DND-41 (cell line): ENCODE results near the gene RPS28.
"Not testable (repeated sequence)": the region's sequence is repeated elsewhere in the genome, so short reads cannot be mapped to it uniquely, and the experiment has no call there.

Experiments used
- ATAC-seq: fragments of 200-7000 bp; cut with Tn5 transposase; 3 replicates; pipeline ENCODE4 v1.9.1; 2021; ENCODE audit warnings: low read depth; ENCODE audit not compliant: insufficient read depth
- DNase-seq: peaks from one replicate; pipeline ENCODE4 v3.0.0-alpha.2; 2020
- H2AFZ ChIP-seq: 2 replicates; pipeline ENCODE4 v1.6.0; 2012; ENCODE audit warnings: low read depth, low read length
- H3K27ac ChIP-seq: 2 replicates; pipeline ENCODE4 v1.5.1; 2012; ENCODE audit warnings: low read length, inconsistent platforms
- H3K27me3 ChIP-seq: fragments of 200-600 bp; sonication (generic); 2 replicates; pipeline ENCODE4 v1.6.0; 2012; ENCODE audit warnings: low read length, mild to moderate bottlenecking, inconsistent platforms; ENCODE audit not compliant: insufficient read depth, poor library complexity
- H3K36me3 ChIP-seq: 2 replicates; pipeline ENCODE4 v1.5.1; 2012; ENCODE audit warnings: low read length, inconsistent platforms; ENCODE audit not compliant: insufficient read depth
- H3K4me1 ChIP-seq: 2 replicates; pipeline ENCODE4 v1.5.1; 2012; ENCODE audit warnings: mild to moderate bottlenecking, low read length; ENCODE audit not compliant: insufficient read depth
- H3K4me2 ChIP-seq: 2 replicates; pipeline ENCODE4 v1.6.0; 2012; ENCODE audit warnings: mild to moderate bottlenecking, moderate library complexity, low read length, inconsistent platforms; ENCODE audit not compliant: insufficient read depth
- H3K4me3 ChIP-seq, 2 experiments: fragments of 200-600 bp in 1 of 2; shearing (Covaris generic) in 1 of 2; 2 replicates each; pipeline ENCODE4 v1.5.1; 2012 to 2016; ENCODE audit warnings: inconsistent platforms in 2 of 2, low read length in 2 of 2, mild to moderate bottlenecking in 2 of 2, low read depth in 1 of 2, moderate library complexity in 1 of 2
- H3K79me2 ChIP-seq: 2 replicates; pipeline ENCODE4 v1.6.0; 2012; ENCODE audit warnings: low read length, inconsistent platforms; ENCODE audit not compliant: insufficient read depth
- H3K9ac ChIP-seq: 2 replicates; pipeline ENCODE4 v1.6.0; 2012; ENCODE audit warnings: low read depth, mild to moderate bottlenecking, inconsistent platforms, low read length, moderate library complexity
- H3K9me3 ChIP-seq: 2 replicates; pipeline ENCODE4 v1.5.1; 2012; ENCODE audit warnings: low read length, moderate library complexity, mild to moderate bottlenecking, inconsistent platforms; ENCODE audit not compliant: insufficient read depth, severe bottlenecking
- H4K20me1 ChIP-seq: 2 replicates; pipeline ENCODE4 v1.6.0; 2012; ENCODE audit warnings: low read length; ENCODE audit not compliant: insufficient read depth
- EZH2 ChIP-seq: IDR thresholded peaks from 3 replicates; pipeline ENCODE4 v1.6.1; 2012; ENCODE audit warnings: borderline replicate concordance, low read depth, mild to moderate bottlenecking, moderate library complexity, low read length, inconsistent platforms; ENCODE audit not compliant: severe bottlenecking
- TF ChIP-seq, protein P1 (sequence below): IDR thresholded peaks from 2 replicates; pipeline ENCODE4 v1.5.1; 2012; ENCODE audit warnings: borderline replicate concordance, low read length, moderate library complexity, mild to moderate bottlenecking; ENCODE audit not compliant: poor library complexity, severe bottlenecking; ENCODE audit errors: extremely low read depth

Gene RPS28

DNA sequence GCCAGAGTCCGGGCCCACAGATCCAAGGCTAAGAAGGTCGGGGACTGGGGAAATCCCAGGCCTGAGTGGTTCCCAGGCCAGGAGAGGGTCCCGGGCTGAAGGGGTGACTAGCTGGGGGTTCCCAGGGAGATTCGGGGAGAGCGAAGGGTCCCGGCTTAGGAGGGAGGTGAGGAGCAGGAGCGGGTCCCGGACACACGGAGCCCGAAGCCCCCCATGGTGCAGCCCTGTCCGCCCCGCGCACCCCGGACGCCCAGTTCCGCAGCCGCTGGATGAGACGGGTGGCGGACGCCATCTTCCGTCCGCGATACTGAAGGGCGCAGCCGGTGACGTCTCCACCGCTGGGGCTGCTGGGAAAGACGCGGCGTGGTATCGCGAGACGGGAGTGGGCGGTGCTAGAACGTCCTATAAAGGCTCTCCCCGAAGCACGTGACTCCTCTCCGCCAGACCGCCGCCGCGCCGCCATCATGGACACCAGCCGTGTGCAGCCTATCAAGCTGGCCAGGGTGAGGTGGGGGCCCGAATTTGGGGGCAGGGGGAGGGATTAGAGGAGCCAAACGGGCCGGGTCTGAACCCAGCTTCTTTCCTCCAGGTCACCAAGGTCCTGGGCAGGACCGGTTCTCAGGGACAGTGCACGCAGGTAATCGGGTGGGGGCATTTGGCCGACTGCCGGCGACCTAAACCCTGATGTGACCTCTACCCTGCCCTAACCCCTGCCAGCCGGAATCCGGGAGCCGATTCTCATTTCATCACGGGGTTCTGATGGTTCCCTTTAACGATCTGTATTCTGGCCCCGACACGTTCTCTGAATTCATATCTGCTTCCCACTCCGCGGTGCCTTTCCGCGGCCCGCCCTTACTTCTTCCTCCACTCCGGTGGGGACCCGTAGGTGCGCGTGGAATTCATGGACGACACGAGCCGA, at the start of gene RPS28, which contains the start of gene NDUFA7:
Gene RPS28 (plus strand): TSS at position 430 of the 919 bp plus-strand sequence. CDS start 35 bp downstream, at position 465.
Gene NDUFA7 (minus strand): TSS at position 309 of the 919 bp plus-strand sequence. CDS start 17 bp downstream, at position 292.
- ATAC-seq (peak; percentile 87), DNase-seq (peak; percentile 97)
- H3K36me3 ChIP-seq: peaks cover 38% of the 10 kb centered on the region
- peaks cover 23% of the 10 kb centered on the region for H4K20me1 ChIP-seq
- H2AFZ ChIP-seq: peak within 1 kb of the TSS; percentile 92
- peaks cover 40% of the 10 kb centered on the region for H3K4me1 ChIP-seq
- H3K79me2 ChIP-seq: peaks cover 53% of the 10 kb centered on the region
- H3K27me3 ChIP-seq: no peaks in the 10 kb centered on the region
- no peak for TF ChIP-seq EZH2
- TF ChIP-seq, protein P1, sequence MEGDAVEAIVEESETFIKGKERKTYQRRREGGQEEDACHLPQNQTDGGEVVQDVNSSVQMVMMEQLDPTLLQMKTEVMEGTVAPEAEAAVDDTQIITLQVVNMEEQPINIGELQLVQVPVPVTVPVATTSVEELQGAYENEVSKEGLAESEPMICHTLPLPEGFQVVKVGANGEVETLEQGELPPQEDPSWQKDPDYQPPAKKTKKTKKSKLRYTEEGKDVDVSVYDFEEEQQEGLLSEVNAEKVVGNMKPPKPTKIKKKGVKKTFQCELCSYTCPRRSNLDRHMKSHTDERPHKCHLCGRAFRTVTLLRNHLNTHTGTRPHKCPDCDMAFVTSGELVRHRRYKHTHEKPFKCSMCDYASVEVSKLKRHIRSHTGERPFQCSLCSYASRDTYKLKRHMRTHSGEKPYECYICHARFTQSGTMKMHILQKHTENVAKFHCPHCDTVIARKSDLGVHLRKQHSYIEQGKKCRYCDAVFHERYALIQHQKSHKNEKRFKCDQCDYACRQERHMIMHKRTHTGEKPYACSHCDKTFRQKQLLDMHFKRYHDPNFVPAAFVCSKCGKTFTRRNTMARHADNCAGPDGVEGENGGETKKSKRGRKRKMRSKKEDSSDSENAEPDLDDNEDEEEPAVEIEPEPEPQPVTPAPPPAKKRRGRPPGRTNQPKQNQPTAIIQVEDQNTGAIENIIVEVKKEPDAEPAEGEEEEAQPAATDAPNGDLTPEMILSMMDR: peak; percentile 61
- H3K27ac ChIP-seq: peak within 1 kb of the TSS; percentile 95
- H3K4me3 ChIP-seq: peak within 1 kb of the TSS; percentile 60 to 85
- H3K9me3 ChIP-seq: no peaks in the 10 kb centered on the region
- H3K9ac ChIP-seq: peak within 1 kb of the TSS; percentile 85
- peak within 1 kb of the TSS; percentile 94 for H3K4me2 ChIP-seq

DNA sequence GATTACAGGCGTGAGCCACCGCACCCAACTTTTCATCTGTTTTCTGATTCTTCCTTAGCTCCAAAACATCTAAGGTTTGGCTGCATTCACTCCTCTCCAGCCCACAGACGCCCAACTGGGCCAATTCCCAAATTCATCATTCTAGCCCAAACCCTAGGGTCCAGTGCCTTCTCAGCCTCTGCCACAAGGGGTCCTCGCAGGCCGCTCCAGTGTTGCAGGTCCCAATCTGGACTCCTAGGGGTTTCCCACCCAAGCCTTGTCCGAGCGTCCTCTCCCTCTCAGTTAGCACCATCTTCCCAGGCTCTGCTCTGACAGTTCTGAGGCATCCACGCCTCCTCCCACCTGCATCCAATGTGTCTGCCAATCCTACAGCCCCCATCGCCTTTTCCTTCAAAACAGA, 44.8 kb upstream of the RPS28 start:
- not testable (repeated sequence) for DNase-seq, H3K9ac ChIP-seq, H3K27ac ChIP-seq, H3K9me3 ChIP-seq, H3K27me3 ChIP-seq, H3K4me3 ChIP-seq, H3K36me3 ChIP-seq, H4K20me1 ChIP-seq, H3K4me1 ChIP-seq, H3K79me2 ChIP-seq, H2AFZ ChIP-seq, H3K4me2 ChIP-seq, ATAC-seq

DNA sequence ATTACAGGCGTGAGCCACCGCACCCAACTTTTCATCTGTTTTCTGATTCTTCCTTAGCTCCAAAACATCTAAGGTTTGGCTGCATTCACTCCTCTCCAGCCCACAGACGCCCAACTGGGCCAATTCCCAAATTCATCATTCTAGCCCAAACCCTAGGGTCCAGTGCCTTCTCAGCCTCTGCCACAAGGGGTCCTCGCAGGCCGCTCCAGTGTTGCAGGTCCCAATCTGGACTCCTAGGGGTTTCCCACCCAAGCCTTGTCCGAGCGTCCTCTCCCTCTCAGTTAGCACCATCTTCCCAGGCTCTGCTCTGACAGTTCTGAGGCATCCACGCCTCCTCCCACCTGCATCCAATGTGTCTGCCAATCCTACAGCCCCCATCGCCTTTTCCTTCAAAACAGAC, 30.0 kb upstream of the RPS28 start:
- H2AFZ ChIP-seq, H3K4me3 ChIP-seq, H3K27me3 ChIP-seq, DNase-seq, H3K27ac ChIP-seq, H3K4me2 ChIP-seq, H3K9ac ChIP-seq, H4K20me1 ChIP-seq, ATAC-seq, H3K79me2 ChIP-seq, H3K36me3 ChIP-seq, H3K4me1 ChIP-seq, H3K9me3 ChIP-seq: not testable (repeated sequence)

DNA sequence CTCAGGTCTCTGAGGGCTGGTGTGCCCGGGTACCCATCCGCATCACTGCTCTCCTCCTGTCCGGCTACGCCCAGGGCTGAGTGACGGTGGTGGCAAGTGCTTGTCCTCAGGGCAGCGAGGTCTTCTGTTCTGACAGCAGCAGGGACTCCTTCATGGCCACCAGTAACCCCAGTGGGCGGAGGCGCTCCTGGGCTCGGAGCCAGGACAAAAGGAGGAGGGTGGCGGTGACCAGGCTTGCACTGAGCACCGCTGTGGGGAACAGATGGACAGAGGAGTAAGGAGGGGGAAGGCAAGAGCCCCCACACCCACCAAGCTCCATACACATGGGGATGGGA, 19.0 kb upstream of the RPS28 start:
- Histone ChIP-seq H3K9ac (no peak overlapping the region), H3K9me3 (no peaks in the 10 kb centered on the region), H3K4me2 (no peak overlapping the region), H3K27me3 (no peaks in the 10 kb centered on the region), H3K4me1 (peaks cover 26% of the 10 kb centered on the region), H3K79me2 (peaks cover 30% of the 10 kb centered on the region), H3K4me3 (no peak overlapping the region), H3K27ac (no peak overlapping the region), H2AFZ (no peak overlapping the region), H3K36me3 (peaks cover 45% of the 10 kb centered on the region), H4K20me1 (peaks cover 5% of the 10 kb centered on the region)
- ATAC-seq (no peak), DNase-seq (no peak)
- no peak for TF ChIP-seq EZH2
- TF ChIP-seq, protein P1: no peak
